GM20000 (cell line): Measurements from ENCODE around the gene DAGLA.

Experiments
- DNase-seq: peaks from one replicate; pipeline ENCODE4 v3.0.0; 2012; ENCODE audit warnings: low spot score
- CTCF ChIP-seq: IDR thresholded peaks from 2 replicates; pipeline ENCODE4 v1.5.1; 2012; ENCODE audit warnings: mild to moderate bottlenecking, control low read depth; ENCODE audit errors: extremely low read depth, missing control alignments

Gene DAGLA

GRCh38 chr11:61745781-61746441 lies 65.7 kb downstream of the DAGLA start:
- no peak for DNase-seq
- no peak for TF ChIP-seq CTCF

GRCh38 chr11:61746442-61747191 lies 66.4 kb downstream of the DAGLA start:
- TF ChIP-seq CTCF: no peak
- no peak for DNase-seq

GRCh38 chr11:61747192-61747966 lies 67.2 kb downstream of the DAGLA start:
- peak; percentile 91 for DNase-seq
- TF ChIP-seq CTCF: peak; percentile 98

GRCh38 chr11:61747967-61748285 lies 67.7 kb downstream of the DAGLA start:
- no peak for TF ChIP-seq CTCF
- no peak for DNase-seq

- TF ChIP-seq CTCF: no peak
Observed at GRCh38 chr11:61749591-61750217, 69.5 kb downstream of the DAGLA start.

GRCh38 chr11:61750631-61751273 lies 70.6 kb downstream of the DAGLA start:
- TF ChIP-seq CTCF: no peak
- DNase-seq: no peak

More at GRCh38 chr11:61749591-61750217, 69.5 kb downstream of the DAGLA start:
- no peak for DNase-seq
